Measurements from ENCODE around the gene CCDC88B.

The CCDC88B gene, protein sequence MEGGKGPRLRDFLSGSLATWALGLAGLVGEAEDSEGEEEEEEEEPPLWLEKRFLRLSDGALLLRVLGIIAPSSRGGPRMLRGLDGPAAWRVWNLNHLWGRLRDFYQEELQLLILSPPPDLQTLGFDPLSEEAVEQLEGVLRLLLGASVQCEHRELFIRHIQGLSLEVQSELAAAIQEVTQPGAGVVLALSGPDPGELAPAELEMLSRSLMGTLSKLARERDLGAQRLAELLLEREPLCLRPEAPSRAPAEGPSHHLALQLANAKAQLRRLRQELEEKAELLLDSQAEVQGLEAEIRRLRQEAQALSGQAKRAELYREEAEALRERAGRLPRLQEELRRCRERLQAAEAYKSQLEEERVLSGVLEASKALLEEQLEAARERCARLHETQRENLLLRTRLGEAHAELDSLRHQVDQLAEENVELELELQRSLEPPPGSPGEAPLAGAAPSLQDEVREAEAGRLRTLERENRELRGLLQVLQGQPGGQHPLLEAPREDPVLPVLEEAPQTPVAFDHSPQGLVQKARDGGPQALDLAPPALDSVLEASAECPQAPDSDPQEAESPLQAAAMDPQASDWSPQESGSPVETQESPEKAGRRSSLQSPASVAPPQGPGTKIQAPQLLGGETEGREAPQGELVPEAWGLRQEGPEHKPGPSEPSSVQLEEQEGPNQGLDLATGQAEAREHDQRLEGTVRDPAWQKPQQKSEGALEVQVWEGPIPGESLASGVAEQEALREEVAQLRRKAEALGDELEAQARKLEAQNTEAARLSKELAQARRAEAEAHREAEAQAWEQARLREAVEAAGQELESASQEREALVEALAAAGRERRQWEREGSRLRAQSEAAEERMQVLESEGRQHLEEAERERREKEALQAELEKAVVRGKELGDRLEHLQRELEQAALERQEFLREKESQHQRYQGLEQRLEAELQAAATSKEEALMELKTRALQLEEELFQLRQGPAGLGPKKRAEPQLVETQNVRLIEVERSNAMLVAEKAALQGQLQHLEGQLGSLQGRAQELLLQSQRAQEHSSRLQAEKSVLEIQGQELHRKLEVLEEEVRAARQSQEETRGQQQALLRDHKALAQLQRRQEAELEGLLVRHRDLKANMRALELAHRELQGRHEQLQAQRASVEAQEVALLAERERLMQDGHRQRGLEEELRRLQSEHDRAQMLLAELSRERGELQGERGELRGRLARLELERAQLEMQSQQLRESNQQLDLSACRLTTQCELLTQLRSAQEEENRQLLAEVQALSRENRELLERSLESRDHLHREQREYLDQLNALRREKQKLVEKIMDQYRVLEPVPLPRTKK (N-terminal part only)

DNA sequence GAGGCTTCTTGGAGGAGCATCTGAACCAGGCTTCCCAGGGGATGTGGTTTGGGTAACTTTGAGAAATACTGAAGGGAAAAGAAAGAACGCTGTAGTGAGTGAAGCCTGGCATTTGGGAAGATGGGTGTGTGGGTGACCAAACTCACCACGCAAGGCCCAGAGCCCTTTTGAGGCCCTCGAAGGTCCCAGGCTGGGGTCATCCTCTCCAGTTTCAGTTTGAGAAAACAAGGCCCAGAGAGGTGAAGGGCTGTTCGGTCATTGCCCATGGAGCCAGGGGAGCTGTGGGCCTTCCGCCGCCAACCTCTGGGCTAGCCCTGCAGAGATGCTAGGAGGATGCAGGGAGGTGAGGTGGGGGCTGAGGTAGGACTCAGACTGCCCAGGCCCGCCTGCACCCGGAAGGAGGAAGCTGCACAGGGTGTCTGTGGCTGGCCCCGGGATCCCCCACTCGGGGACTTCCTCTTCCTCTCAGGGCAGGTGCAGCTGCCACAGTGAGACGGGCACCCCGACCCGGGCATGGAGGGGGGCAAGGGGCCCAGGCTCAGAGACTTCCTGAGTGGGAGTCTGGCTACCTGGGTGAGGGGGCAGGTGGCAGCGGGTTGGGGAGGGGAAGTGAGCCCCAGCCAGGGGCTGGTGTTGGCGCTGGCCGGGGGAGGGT lies at the start of gene CCDC88B:
CCDC88B (plus strand) TSS at position 451 of the 655 bp plus-strand sequence; CDS start at position 514, 63 bp downstream.
- H3K4me3 ChIP-seq (ENCODE audit: low read depth, low read length) = no peak within 1 kb of the TSS
- no peak for DNase-seq (ENCODE audit: low read depth)

DNA sequence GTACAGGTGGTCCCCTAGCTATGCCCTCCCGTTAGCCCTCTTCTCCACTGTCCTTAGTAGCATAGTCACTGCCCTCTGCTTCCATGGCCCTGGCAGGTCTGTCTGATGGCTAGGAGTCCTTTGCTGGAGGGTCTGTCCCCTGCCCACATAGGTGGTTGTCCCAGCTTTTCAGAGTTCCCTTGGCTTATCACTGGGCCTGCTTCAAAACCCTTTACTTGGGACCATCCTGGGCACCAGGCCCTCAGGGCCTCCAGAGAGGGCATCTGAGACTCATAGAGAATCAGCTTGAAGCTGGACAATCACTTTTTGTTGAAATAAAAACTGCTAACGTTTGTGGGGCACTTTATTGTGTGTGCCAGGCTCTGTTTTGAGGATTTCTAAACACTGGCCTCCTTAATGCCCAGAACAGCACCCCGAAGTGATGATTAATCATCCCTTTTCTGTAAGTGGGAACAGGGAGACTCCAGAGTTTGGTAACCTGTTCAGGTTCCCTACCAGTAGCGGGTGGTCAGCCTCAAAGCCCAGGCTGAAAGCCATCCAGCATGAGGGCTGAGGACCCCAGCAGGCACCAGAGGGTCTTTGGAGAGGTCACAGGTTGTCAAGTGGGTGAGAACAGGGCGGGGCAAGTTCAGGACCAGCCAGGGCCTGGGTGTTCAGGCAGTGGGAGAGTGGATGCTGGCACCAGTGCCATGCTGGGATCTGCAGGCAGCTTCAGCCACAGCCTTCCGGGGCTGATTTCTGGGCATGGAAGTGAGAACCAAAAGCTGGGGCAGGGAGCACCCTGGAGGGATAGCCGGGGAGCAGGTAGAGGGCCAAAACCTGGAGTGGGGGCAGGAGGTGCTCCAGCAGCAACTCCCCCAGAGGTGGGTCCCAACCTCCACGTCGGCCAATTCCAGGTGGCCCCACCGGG lies 49.4 kb upstream of the CCDC88B start:
- no peak for DNase-seq (ENCODE audit: low read depth)
- H3K4me3 ChIP-seq (ENCODE audit: low read depth, low read length) = no peak overlapping the region

- peak within 1 kb of the TSS; percentile 38 for H3K4me3 ChIP-seq (ENCODE audit: low read depth, low read length)
- DNase-seq (ENCODE audit: low read depth) = no peak
Observed at GRCh38 chr11:64291262-64291751, 48.7 kb upstream of the CCDC88B start, which contains the start of gene KCNK4. Gene KCNK4 (plus strand): TSS chr11:64291302. CDS start chr11:64293019, 1,717 bp downstream.

GRCh38 chr11:64291752-64292459 lies 48.1 kb upstream of the CCDC88B start:
- no peak for DNase-seq (ENCODE audit: low read depth)
- peak overlapping the region; percentile 38 for H3K4me3 ChIP-seq (ENCODE audit: low read depth, low read length)

DNA sequence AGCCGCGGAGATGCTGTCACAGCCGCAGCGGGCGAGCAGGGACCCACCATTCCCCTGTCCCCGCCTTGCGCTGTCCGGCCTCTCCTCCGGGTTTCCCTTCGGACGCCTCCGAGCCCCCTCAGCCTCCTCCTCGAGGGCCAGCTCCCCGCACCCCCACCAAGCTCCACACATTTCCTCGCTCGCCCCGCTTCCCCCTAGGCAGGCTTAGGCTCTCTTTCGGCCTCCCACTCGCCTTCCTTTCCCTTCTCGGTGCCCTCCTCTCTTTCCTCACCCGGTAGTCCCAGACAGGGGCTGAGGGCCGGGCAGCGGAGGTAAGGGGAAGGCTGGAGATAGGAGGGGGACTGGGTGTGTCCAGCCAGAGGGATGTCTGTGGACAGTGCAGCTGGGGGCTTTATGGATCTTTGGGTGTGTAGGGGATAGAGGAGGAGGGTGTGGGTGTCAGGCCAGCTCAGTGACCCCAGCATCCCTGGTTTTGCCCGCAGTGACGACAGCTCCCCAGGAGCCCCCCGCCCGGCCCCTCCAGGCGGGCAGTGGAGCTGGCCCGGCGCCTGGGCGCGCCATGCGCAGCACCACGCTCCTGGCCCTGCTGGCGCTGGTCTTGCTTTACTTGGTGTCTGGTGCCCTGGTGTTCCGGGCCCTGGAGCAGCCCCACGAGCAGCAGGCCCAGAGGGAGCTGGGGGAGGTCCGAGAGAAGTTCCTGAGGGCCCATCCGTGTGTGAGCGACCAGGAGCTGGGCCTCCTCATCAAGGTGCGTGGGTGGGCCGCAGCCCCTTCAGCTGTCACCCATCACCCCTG lies 47.3 kb upstream of the CCDC88B start:
- peak overlapping the region; percentile 38 for H3K4me3 ChIP-seq (ENCODE audit: low read depth, low read length)

GRCh38 chr11:64294774-64295173 lies 45.2 kb upstream of the CCDC88B start:
- no peak for DNase-seq (ENCODE audit: low read depth)
- H3K4me3 ChIP-seq (ENCODE audit: low read depth, low read length) = no peak overlapping the region

More for the DNA sequence above, 47.3 kb upstream of the CCDC88B start:
- no peak for DNase-seq (ENCODE audit: low read depth)

DNA sequence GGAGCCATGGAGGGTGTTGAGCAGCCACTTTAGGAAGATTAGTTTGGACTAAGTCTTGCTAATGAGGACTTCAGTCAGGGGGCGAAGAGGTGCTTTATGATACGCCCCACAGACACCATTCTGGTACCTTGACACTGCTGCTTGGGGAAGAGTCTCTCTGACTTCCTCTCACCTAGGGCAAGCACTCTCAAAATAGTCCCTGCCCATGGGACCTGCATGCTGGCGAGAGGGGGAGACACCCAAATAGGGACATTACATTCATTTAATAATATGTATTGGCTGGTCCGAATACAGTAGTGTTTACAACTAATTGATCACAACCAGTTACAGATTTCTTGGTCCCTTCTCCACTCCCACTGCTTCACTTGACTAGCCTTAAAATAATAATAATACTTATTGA lies 44.2 kb upstream of the CCDC88B start:
- H3K4me3 ChIP-seq (ENCODE audit: low read depth, low read length) = no peak overlapping the region
- no peak for DNase-seq (ENCODE audit: low read depth)

DNA sequence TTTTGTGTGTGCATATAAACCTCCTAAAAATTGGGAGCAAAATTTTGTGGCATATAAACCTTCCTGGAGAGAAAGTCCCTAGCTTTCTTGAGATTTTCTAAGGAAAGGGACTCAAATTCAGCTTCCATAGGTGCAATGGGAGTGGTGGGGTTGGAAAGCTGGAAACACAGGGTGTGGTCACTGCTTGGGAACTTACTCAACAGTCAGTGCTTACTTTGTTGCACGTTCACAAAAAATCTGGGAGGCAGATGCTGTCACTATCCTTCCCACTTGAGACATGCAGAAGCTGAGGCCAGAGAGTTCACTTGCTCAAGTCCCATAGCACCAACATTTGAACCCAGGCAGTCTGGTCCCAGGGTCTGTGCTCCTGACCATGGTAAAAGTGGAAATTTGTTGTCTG lies 43.8 kb upstream of the CCDC88B start:
- H3K4me3 ChIP-seq (ENCODE audit: low read depth, low read length) = no peak overlapping the region
- no peak for DNase-seq (ENCODE audit: low read depth)

DNA sequence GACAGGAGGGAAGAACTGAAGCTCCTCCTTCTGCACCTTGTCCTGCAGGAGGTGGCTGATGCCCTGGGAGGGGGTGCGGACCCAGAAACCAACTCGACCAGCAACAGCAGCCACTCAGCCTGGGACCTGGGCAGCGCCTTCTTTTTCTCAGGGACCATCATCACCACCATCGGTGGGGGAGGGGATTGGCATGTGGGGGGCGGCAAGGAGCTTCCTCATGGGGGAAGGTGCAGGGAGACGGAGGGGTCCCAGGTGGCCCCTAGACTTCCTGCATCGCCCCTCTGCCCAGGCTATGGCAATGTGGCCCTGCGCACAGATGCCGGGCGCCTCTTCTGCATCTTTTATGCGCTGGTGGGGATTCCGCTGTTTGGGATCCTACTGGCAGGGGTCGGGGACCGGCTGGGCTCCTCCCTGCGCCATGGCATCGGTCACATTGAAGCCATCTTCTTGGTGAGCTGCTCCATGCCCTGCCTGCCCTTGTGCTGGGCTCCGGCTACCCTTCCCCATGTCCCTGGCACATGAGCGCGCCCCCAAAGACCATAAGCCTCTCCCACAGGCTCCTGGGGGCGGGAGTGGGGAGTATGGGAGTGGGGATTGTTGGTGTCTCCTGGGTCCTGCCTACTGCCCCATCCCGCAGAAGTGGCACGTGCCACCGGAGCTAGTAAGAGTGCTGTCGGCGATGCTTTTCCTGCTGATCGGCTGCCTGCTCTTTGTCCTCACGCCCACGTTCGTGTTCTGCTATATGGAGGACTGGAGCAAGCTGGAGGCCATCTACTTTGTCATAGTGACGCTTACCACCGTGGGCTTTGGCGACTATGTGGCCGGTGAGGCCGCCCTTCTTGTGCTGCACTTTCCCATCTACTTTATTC lies 42.9 kb upstream of the CCDC88B start:
- H3K4me3 ChIP-seq (ENCODE audit: low read depth, low read length) = no peak overlapping the region
- no peak for DNase-seq (ENCODE audit: low read depth)

DNA sequence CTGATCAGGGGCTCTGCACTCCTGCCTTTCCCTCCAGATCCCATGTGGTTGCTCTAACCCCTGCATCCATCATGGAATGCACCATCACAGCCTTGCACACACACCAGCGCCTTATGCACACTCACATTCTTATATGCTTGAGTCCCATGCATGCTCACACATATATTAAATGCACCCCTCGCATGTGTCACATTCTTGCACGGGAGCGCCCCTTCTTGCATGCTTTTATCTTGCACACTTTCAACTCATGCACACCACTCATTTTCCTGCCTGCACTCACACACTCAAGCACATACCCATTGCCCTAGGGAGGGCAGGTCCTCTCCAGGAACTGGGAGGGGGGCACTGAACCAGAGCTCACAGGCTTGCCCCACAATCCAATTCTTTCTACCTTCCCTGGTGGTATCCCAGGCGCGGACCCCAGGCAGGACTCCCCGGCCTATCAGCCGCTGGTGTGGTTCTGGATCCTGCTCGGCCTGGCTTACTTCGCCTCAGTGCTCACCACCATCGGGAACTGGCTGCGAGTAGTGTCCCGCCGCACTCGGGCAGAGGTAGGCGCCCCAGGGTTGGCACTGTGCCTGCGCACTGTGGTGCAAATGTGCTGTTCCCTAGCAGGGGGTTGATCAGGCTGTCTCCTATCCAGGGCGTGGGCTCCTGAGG lies 42.2 kb upstream of the CCDC88B start:
- DNase-seq (ENCODE audit: low read depth) = no peak
- H3K4me3 ChIP-seq (ENCODE audit: low read depth, low read length) = no peak overlapping the region

DNA sequence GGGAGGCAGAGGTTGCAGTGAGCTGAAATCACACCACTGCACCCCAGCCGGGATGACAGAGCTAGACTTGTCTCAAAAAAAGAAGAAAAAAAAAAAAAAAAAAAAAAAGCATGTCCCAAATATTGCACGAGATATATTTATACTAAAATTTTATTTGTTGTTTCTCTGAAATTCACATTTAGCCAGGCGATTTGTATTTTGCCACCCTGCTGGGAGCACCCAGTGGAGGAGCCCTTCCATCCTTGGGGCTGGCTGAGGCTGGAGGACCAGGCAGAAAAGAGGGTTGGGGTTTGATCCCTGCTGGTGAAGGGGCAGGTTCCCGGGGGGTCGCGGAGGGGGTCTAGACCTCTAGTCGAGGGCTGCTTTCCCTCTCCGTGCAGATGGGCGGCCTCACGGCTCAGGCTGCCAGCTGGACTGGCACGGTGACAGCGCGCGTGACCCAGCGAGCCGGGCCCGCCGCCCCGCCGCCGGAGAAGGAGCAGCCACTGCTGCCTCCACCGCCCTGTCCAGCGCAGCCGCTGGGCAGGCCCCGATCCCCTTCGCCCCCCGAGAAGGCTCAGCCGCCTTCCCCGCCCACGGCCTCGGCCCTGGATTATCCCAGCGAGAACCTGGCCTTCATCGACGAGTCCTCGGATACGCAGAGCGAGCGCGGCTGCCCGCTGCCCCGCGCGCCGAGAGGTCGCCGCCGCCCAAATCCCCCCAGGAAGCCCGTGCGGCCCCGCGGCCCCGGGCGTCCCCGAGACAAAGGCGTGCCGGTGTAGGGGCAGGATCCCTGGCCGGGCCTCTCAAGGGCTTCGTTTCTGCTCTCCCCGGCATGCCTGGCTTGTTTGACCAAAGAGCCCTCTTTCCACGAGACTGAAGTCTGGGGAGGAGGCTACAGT lies 40.8 kb upstream of the CCDC88B start:
- peak overlapping the region; percentile 24 for H3K4me3 ChIP-seq (ENCODE audit: low read depth, low read length)
- DNase-seq (ENCODE audit: low read depth) = no peak

DNA sequence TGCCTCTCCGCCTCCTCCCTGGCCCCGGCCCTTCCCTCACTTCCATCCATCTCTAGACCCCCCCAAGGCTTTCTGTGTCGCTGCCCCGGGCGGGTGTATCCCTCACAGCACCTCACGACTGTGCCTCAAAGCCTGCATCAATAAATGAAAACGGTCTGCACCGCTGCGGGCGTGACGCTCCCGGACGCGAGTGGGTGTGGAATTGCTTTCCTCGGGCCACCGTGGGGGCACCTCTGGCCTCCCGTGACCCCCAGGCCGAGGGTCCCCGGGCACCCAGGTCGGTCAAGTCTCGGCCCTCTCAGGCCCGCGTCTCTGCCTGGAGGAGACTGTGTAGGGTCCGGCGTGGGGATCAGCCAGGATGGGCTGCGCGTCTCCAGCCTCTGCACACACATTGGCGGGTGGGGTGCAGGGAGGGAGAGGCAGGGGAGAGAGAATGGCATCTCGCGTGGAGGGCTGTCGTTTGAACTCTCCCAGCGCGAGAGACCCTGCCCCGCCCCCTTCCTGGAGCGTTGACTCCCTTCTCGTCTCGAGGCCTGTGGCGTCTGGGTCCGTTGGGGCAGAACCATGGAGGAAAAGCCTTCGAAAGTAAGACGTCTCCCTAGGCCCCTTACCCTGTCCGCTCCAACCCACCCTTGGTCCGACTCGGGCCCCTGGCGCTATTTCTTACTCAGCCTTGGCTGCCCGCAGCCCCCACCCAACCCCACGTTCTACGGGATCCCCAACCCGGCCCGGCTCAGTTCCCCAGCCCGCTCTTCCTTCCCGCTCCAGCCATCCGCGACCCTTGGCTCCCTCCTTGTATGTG lies 40.0 kb upstream of the CCDC88B start, which contains the start of gene CATSPERZ:
CATSPERZ (plus strand) TSS at position 512 of the 802 bp plus-strand sequence; CDS start at position 565, 53 bp downstream.
- H3K4me3 ChIP-seq (ENCODE audit: low read depth, low read length) = peak within 1 kb of the TSS; percentile 24
- no peak for DNase-seq (ENCODE audit: low read depth)

All from skeletal muscle cell (primary cell).